T-helper 1 cell treated with Interleukin-12 subunit alpha and Interleukin-12 subunit beta and Interleukin-4 antibody, amounts not matched to agents 30 ng/mL and 1 ng/mL, for 36 hours (primary cell): ENCODE results near the gene HOXB1. TPM values are rescaled to one million over a fixed set of nuclear protein-coding genes. Genes with fewer than 3 reads are reported as not detected.

ENCODE experiments used
- intact Hi-C: fragments of 100-400 bp; cut with micrococcal nuclease; formaldehyde crosslinking; loops from one replicate; pipeline ENCODE4 v1.15.1; 2024
- total RNA-seq: library from RNA; stranded (reverse); gene quantifications from 2 replicates; pipeline ENCODE4 v1.2.3, GENCODE V29; 2022

The HOXB1 gene
- total RNA-seq, 1 donor from 2014 or later, result not detected

DNA sequence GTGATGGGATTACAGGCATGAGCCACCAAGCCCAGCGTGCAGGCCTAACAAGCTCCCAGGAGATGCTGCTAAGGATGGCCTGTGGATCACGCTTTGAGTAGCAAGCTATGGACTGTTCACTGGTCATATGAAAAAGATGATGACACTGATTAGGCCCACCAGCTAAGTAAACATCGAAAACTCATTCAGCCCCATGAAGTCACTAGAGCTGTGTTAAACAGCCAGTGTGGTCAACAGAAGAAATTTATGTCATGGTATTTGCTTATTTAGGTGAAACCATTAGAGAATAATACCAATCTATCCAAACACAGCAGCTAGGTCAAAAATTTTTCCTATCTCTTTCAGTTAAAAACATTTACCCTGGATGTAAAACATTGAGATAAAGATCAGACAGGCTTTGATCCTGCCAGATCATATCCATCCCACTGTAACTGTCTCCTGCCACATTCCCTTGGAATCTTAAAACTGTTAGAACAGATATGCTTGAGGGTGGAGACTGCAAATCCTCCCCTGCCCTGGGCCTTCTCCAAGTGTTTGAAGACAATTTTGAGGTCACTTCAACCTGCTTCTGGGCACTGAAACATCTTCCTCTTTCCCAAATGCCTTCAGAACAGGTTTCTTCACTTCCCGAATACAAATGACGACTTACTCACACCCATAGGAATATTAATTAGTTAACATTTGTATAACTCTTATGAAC is 30.9 kb downstream of the HOXB1 start:
- intact Hi-C loops, result no loop called here

DNA sequence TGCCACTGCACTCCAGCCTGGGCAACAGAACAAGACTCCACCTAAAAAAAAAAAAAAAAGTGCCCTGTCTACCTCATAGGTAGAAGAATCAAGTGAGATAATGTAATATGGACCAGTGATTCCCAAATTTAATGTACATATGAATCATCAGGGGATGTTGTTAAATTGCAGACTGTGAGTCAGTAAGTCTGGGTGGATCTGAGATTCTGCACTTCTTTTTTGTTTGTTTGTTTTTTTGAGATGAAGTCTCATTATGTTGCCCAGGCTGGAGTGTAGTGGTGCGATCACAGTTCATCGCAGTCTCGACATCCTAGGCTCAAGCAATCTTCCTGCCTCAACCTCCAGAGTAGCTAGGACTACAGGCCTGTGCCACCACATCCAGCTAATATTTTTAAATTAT is 31.6 kb downstream of the HOXB1 start:
- intact Hi-C loops, result no loop called here

DNA sequence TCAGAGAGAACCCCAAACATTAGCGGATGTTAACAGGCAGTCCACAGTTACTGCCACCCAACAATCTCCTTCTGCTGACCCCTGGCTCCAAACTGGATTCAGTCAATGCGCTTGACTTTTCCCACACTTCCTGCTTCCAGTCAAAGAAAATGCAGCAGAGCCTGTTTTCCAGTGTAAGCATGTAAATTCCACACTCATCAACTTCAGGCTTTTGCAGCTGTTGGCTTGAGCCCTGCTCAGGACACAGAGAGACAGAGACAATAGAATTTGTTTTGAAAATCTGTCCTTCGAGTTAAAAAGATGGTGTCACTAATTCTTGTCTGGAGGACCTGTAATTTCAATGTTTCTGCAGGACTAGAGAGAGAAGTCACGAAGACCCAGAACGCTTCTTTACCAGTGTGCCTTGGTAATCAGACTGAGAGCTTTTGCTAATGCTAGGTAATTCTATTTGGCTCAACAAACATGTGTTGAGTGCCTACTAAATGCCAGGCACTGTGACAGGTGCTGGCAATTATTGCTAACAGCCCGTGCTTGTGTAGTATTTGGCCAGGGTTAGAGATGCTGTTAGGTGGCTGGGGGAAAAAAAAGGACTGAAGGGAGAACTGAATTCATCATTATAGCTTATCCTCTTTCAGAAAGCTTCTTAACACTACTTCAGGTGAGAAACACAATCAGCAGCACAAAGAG is 32.5 kb downstream of the HOXB1 start:
- intact Hi-C loops, result no loop called here

DNA sequence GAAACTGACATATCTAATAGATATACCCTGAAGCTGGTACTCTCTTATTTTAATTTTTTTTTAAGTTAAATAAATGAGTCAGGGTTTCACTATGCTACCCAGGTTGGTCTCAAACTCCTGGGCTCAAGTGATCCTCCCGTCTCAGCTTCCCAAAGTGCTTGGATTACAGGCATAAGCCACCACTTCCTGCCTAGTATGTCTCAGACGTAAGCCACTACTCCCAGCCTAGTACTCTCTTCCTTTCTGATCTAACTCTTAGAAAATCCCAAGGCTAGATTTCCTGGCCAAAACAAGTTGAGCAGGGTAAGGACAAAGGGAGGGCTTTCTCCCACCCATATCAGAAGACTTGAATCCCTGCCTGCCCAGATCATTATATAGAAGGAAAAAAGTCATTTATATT is 33.7 kb downstream of the HOXB1 start:
- intact Hi-C loops, result no loop called here

DNA sequence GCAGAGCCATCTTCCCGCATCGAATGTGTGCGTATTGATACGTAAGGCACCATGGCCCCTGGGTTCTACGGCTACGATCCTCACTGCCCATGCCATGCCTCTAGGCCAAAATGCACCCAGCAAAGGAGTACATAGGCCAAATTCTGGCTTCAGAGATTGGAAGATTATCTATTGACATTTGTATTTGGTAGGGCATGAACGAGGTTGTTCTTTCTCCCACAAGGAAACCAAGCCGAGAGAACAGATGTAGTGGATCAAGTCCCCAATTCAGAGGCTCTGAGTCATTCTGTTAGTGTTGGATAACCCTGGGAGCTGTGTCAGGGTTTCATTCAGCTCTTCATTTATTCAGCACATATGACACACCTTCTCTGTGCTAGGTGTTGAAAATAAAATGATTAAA is 36.5 kb downstream of the HOXB1 start:
- intact Hi-C loops, result loop anchor here (5.0 kb wide), 1 partner anchor 67 kb away; no protein-coding TSS in a partner anchor

DNA sequence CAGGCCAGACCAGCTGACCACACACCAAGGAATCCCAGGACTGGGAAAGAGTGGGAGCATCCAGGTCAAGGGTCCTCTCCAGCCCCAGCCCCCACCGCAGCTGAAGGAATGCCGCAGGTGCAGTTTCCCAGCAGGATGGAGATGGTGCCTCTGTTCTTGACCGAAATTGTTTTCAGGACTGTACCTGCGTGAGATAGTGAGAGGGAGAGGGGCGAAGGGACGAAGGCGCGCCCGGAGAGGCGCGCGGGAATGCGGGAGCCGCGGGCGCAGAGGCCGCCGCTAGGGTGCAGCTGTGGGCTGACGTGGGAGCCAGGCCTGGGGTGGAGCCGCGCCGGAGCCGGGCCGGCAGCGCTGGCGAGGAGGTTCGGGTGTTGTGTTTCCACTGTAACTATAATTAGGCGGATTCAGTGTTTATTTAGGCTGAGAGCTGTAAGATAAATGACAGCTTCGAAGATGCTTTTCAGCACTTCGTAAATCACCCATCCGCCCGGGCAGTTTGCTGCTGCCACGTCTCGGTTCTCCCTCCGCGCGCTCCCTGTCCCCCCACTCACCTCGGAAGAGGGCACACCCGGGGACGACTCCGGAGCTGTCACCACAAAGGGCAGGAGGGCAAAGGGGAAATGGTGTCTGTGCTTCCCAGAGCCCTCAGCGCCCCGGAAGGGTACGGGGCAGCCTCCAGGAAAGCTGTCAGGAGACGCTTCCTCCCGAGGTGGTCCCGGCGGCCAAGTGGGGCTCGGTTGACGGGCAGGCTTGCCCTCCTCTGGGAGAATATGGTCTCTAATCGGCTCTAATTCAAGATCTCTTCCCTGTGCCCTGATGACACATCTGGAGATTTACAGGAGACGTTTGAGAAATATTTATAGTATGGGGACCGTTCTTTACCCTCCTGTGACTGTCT is 38.2 kb downstream of the HOXB1 start:
- intact Hi-C loops, result loop anchor here (1.0 to 5.0 kb wide), 3 partner anchors 19 to 65 kb away; no protein-coding TSS in a partner anchor

DNA sequence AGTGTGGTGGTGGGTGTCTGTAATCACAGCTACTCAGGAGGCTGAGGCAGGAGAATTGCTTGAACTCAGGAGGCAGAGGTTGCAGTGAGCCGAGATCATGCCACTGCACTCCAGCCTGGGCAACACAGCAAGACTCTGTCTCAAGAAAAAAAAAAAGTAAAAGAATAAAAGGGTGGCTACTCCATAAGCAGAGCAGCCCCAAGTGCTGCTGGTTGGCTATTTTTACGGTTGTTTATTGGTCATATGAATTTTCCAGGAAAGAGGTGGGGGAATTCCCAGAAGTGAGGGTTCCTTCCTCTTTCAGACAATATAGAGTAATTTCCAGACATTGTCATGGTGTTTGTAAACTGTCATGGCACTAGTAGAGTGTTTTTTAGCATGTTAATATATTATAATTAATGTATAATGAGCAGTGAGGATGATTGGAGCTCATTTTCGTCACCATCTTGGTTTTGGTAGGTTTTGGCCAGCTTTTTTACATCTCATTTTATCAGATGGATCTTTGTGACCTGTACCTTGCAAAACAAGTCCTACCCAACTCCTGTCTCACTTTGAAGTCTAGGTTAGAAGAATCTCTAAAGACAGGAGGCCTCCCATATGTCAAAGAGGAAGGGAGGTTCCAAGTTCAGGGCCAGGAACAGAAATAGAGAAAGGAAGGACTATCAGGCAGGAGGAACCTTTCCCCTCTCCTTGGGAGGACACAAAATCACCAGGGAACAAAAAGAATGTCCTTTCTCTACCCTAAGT is 39.1 kb downstream of the HOXB1 start:
- intact Hi-C loops, result loop anchor here (1.0 to 5.0 kb wide), 4 partner anchors 20 to 139 kb away; no protein-coding TSS in a partner anchor

DNA sequence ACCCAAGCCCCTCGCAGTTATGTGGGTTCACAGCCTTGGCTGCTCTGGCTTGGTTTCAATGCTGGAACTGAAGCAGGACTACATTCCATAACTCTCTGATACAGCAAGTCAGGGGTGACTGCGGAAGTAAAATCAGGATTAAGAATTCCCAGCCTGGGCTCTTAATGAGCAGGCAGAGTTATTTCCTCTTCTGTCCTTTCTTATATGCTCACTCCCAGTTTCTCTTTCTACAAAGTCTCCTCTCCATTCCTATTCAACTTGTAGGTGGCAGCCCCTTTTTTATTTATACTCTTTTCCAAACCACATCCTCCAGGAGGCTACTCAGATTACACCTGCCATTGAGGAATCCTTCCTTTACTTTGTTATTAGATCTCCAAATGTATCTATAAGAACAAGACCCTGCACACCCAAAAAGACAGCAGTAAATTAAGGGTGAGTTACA is 40.3 kb downstream of the HOXB1 start:
- intact Hi-C loops, result loop anchor here (5.0 kb wide), 1 partner anchor 63 kb away; no protein-coding TSS in a partner anchor

DNA sequence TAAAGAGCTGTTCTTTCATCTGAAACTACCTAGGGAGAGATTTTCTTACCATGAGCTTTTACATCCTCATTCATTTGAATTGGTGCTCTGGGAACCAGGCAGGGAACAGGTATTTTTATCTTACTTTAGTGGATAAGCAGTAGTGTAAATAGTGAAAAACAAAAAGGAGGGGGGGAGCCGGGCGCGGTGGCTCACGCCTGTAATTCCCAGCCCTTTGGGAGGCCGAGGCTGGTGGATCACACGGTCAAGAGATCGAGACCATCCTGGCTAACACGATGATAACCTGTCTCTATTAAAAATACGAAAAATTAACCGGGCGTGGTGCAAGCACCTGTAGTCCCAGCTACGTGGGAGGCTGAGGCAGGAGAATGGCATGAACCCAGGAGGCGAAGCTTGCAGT is 41.0 kb downstream of the HOXB1 start:
- intact Hi-C loops, result loop anchor here (5.0 kb wide), 1 partner anchor 62 kb away; no protein-coding TSS in a partner anchor

DNA sequence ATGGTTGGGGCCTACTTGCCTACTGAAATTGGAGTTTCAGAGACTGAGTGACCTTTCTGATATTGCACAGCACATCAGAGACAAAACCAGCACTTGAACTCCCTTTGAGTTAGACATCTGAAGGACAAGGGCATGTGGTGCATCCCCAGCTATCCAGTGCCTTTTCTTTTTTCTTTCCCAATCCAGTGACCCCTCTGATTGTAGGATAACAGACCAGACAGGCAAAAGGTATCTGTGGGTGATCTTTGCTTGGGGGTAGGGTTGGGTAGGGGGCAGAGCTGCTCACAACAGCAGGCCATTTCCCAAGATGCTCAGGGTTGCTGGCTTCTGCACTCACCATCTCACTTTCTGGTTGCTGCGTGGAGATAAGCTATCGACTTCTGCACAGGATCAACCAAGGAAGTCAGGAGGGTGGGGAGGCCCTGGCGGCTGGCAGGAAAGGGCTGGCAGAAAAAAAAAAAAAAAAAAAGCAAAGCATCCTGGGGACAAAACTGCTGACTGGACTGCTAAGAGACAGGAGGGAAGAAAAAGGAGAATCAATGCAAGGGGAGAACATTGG is 42.2 kb downstream of the HOXB1 start:
- intact Hi-C loops, result no loop called here

DNA sequence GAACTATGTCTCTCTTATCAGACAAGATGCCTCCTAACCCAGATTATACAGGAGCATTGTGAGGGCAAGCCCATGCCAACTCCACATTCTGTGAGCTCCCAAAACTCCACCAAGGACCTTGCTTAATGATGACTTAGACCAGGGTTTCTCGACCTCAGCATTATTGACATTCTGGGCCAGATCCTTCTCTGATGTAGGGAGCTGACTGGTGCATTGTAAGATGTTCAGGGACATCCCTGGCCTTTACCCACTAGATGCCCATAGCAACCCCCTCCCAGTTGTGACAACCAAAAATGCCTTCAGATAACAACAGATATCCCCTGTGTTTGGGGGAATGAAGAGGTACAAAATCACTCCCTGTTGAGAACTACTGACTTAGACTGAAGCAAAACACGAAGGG is 43.6 kb downstream of the HOXB1 start:
- intact Hi-C loops, result no loop called here

DNA sequence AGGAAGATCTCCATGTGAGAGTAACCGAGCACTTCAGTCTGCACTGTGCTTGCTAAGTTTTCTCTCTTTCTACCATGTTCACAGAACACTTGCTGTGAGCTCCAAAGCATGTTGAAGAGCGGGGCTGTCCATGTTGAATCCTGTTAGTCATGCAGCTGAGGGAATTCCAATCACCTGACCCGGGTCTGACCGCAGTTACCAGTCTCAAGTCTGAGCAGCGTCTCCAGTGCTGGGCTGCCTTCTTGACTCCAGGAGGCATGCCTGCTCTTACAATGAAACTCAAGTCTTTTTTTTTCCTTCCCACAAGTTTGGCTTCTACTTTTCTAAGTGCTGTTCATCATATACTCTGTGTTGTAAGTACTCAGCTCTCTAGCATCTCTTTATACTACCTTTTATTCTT is 44.3 kb downstream of the HOXB1 start:
- intact Hi-C loops, result no loop called here

DNA sequence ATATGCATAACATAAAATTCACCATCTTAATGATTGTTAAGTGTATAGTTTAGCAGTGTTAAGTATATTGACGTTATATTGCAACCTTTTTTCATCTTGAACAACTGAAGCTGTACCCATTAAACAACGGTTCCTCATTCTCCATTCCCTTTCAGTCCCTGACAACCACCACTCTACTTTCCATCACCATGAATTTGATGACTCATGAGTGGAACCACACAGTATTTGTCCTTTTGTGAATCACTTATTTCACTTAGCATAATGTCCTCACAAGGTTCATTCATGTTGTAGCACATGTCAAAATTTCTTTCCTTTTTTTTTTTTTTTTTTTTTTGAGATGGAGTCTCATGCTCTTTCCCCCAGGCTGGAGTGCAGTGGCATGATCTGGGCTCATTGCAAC is 46.0 kb downstream of the HOXB1 start:
- intact Hi-C loops, result no loop called here

DNA sequence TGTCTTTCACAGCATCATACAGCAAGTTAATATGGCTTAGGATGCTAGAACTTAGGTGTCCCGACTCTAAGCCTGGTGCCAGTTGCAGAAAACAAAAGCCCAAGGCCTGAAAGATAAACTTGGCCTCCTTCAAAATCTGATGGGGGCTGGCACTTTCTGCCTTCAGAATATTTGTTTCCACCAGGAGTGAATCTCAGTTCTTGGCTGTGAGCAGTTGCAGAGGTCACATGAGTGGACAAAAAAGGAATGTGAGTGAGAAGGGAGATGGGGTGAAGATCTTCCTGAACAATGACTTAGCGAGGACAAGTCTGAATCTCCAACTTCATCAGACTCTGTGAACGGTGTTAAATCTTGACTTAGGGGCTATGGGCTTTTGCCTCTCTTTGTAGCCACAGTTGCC is 46.6 kb downstream of the HOXB1 start:
- intact Hi-C loops, result no loop called here

DNA sequence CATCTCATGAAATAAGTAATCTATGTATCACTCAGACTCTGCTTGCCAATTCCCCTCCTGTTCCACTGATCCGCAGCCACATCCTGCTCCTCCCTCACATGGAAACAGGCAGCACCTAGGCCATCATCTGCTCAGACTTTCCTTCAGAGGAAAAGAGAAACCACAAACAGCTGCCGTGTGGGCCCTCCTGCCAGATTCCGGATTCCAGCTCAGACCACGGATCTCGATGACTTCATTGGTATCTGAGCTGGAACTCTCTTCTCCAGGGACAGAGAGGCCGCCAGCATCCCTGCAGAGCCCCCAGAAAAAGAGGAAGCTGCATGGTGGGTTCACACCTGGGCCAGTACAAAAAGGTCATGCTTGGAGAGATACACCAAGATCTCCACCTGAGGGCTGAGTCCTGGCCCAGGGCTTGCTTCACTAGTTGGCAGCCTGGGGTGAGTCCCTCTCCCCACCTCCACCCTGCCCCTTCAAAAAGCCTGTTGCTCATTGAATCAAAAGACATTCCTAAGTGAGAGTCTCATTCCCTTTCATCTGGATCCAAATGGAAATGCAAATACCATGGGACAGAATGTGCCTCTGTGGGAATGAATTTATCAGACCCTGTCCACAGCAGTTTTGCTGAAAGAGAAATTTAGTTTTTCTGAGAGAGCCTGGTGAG is 47.2 kb downstream of the HOXB1 start:
- intact Hi-C loops, result loop anchor here (2.0 kb wide), 1 partner anchor 43 kb away; no protein-coding TSS in a partner anchor

DNA sequence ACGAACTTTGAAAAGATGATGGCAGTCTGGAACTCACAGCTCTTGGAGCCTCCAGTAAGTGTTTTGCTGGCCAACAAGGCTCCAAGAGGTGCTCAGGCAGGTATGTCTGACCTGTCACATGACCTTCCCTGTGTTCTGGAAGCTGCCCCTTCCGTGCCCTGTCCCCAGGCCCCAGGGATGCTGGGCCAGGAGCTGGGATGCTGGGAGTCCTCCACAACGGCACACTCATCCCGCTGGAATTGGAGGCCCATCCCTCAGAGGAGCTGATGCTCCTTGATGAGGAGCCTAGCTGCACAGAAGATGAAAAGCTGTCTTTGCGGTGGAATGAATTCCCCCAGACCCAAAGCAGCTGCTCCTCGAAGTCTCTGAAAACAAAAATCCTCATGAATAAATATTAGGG is 47.8 kb downstream of the HOXB1 start:
- intact Hi-C loops, result loop anchor here (2.0 kb wide), 1 partner anchor 42 kb away; no protein-coding TSS in a partner anchor

DNA sequence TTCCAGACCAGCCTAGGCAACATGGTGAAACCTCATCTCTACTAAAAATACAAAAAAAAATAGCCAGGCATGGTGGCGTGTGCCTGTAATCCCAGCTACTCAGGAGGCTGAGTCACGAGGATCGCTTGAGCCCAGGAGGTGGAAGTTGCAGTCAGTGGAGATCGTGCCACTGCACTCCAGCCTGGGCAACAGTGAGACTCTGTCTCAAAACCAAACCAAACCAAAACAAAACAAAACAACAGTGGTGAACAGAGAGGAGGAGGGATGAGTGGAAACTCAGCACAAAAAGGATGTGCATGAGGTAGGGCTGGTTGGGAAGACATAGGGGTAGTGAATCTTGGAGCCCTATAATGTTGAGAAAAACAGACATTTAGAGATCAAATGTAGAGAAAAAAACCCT is 48.5 kb downstream of the HOXB1 start:
- intact Hi-C loops, result loop anchor here (2.0 kb wide), 1 partner anchor 42 kb away; no protein-coding TSS in a partner anchor

DNA sequence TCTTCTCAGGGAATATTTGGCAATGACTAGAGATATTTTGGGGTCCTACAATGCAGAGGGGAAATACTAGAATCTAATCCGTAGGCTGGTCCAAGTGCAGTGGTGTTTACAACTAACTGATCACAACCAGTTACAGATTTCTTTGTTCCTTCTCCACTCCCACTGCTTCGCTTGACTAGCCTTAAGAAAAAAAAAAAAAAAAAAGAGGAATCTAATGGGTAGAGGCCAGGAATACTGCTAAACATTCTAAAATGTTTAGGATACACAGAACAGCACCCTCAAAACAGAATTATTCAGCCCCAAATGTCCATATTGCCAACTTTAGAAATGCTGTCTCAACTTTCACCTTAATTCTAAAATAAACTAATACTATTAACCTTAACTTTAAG is 51.8 kb downstream of the HOXB1 start:
- intact Hi-C loops, result no loop called here
